WTC11 (cell line): ENCODE results near the gene MESP2. TPM values are rescaled to one million over a fixed set of nuclear protein-coding genes. Genes with fewer than 3 reads are reported as not detected.
A peak's percentile ranks its signal among the peaks of the same experiment; 100 is the strongest.

Experiments used
- ATAC-seq: fragments of 200-7000 bp; cut with Tn5 transposase; 2 replicates; pipeline ENCODE4 v1.10.0; 2021; ENCODE audit warnings: mild to moderate bottlenecking, moderate library complexity
- Bru-seq: library from RNA; stranded (reverse); fragments of 400-500 nt; gene quantifications from one replicate; lab custom pipeline; 2021; lab: Mats Ljungman, UMichigan
- CTCF ChIA-PET: fragments of 300-600 bp; sonication (Branson Sonifier 250); formaldehyde crosslinking; loops from one replicate; lab custom pipeline; 2021; ENCODE audit warnings: antibody characterized with exemption; lab: Charles Lee
- POLR2A ChIA-PET: fragments of 350-600 bp; sonication (Branson Sonifier 250); formaldehyde crosslinking; loops from one replicate; lab custom pipeline; 2021; ENCODE audit warnings: antibody characterized with exemption; lab: Charles Lee
- DNase-seq: peaks from one replicate; pipeline ENCODE4 v3.0.0; 2021; ENCODE audit warnings: low spot score
- H3K27ac Mint-ChIP-seq: 2 replicates; pipeline ENCODE4 v1.8.0; 2021; ENCODE audit warnings: mixed read lengths
- H3K27me3 Mint-ChIP-seq: 2 replicates; pipeline ENCODE4 v1.8.0; 2021; ENCODE audit warnings: low read depth, mild to moderate bottlenecking, moderate library complexity, mixed read lengths
- H3K36me3 Mint-ChIP-seq: 2 replicates; pipeline ENCODE4 v1.8.0; 2021; ENCODE audit warnings: mixed read lengths
- H3K4me1 Mint-ChIP-seq: 2 replicates; pipeline ENCODE4 v1.8.0; 2022; ENCODE audit warnings: mixed read lengths
- H3K4me3 Mint-ChIP-seq: 2 replicates; pipeline ENCODE4 v1.8.0; 2021; ENCODE audit warnings: mild to moderate bottlenecking, moderate library complexity, mixed read lengths
- H3K9me3 Mint-ChIP-seq: 2 replicates; pipeline ENCODE4 v1.8.0; 2021; ENCODE audit warnings: mixed read lengths
- ESRRA ChIP-seq: sonication (generic); formaldehyde crosslinking; IDR thresholded peaks from 2 replicates; pipeline ENCODE4 v1.8.1; 2022; ENCODE audit warnings: mild to moderate bottlenecking, missing genetic modification reagents, borderline replicate concordance
- IRF2 ChIP-seq: sonication (generic); formaldehyde crosslinking; IDR thresholded peaks from 2 replicates; pipeline ENCODE4 v1.8.0; 2022; ENCODE audit warnings: low read depth, missing genetic modification reagents, borderline replicate concordance
- JUN ChIP-seq: sonication (generic); formaldehyde crosslinking; IDR thresholded peaks from 2 replicates; pipeline ENCODE4 v1.8.0; 2023; ENCODE audit warnings: mild to moderate bottlenecking, missing genetic modification reagents
- NFE2L1 ChIP-seq: sonication (generic); formaldehyde crosslinking; IDR thresholded peaks from 2 replicates; pipeline ENCODE4 v1.8.1; 2023; ENCODE audit warnings: missing genetic modification reagents
- NR1H2 ChIP-seq: sonication (generic); formaldehyde crosslinking; IDR thresholded peaks from 2 replicates; pipeline ENCODE4 v1.9.0; 2021; ENCODE audit warnings: mild to moderate bottlenecking, moderate library complexity, missing genetic modification reagents
- RELA ChIP-seq: sonication (generic); formaldehyde crosslinking; IDR thresholded peaks from 2 replicates; pipeline ENCODE4 v1.8.1; 2022; ENCODE audit warnings: missing genetic modification reagents, mild to moderate bottlenecking, borderline replicate concordance
- TEAD1 ChIP-seq: sonication (generic); formaldehyde crosslinking; IDR thresholded peaks from 2 replicates; pipeline ENCODE4 v1.8.0; 2022; ENCODE audit warnings: mild to moderate bottlenecking, missing genetic modification reagents
- TP53 ChIP-seq: sonication (generic); formaldehyde crosslinking; IDR thresholded peaks from 2 replicates; pipeline ENCODE4 v1.8.1; 2023; ENCODE audit warnings: mild to moderate bottlenecking, missing genetic modification reagents
- ZNF121 ChIP-seq: sonication (generic); formaldehyde crosslinking; IDR thresholded peaks from 2 replicates; pipeline ENCODE4 v1.8.0; 2023; ENCODE audit warnings: missing genetic modification reagents
- ZNF263 ChIP-seq: sonication (generic); formaldehyde crosslinking; IDR thresholded peaks from 2 replicates; pipeline ENCODE4 v1.8.1; 2022; ENCODE audit warnings: low read depth, mild to moderate bottlenecking, moderate library complexity, missing genetic modification reagents
- ZNF396 ChIP-seq: fragments of 250-450 bp; sonication (Bioruptor Pico); IDR thresholded peaks from 2 replicates; pipeline ENCODE4 v1.8.0; 2021; ENCODE audit warnings: mild to moderate bottlenecking, moderate library complexity, borderline replicate concordance
- long read RNA-seq, 3 experiments: library from RNA in 1 of 3; library from capped mRNA in 1 of 3; library from polyadenylated mRNA in 1 of 3; unstranded in 2 of 3; stranded (forward) in 1 of 3; transcript quantifications; one replicate each; pipeline ENCODE4 v2.0.0, GENCODE V29; 2021
- total RNA-seq: library from RNA; stranded (reverse); gene quantifications from 3 replicates; pipeline ENCODE4 v1.2.3, GENCODE V29; 2021
- TF ChIP-seq, protein P1 (sequence below): fragments of 250-450 bp; sonication (Bioruptor Pico); IDR thresholded peaks from 2 replicates; pipeline ENCODE4 v1.9.0; 2021; ENCODE audit warnings: mild to moderate bottlenecking, borderline replicate concordance
- TF ChIP-seq, protein P2 (sequence below): sonication (generic); formaldehyde crosslinking; IDR thresholded peaks from 2 replicates; pipeline ENCODE4 v1.8.1; 2022; ENCODE audit warnings: mild to moderate bottlenecking, missing genetic modification reagents, moderate library complexity, borderline replicate concordance
- TF ChIP-seq, protein P3 (sequence below): sonication (generic); formaldehyde crosslinking; IDR thresholded peaks from 2 replicates; pipeline ENCODE4 v1.8.0; 2022; ENCODE audit warnings: mild to moderate bottlenecking, missing genetic modification reagents
- TF ChIP-seq, protein P4 (sequence below): fragments of 250-450 bp; sonication (Bioruptor Pico); conservative IDR thresholded peaks from 2 replicates; pipeline ENCODE4 v1.9.0; 2021; ENCODE audit warnings: mild to moderate bottlenecking
- TF ChIP-seq, protein P5 (sequence below): sonication (generic); formaldehyde crosslinking; IDR thresholded peaks from 2 replicates; pipeline ENCODE4 v1.8.1; 2022; ENCODE audit warnings: low read depth, missing genetic modification reagents, borderline replicate concordance
- TF ChIP-seq, protein P6 (sequence below): sonication (generic); formaldehyde crosslinking; IDR thresholded peaks from 2 replicates; pipeline ENCODE4 v1.8.1; 2022; ENCODE audit warnings: mild to moderate bottlenecking, moderate library complexity, missing genetic modification reagents
- TF ChIP-seq, protein P7 (sequence below): sonication (generic); formaldehyde crosslinking; IDR thresholded peaks from 2 replicates; pipeline ENCODE4 v1.8.1; 2023; ENCODE audit warnings: mild to moderate bottlenecking, moderate library complexity, missing genetic modification reagents
- TF ChIP-seq, protein P8 (sequence below): fragments of 250-450 bp; sonication (Bioruptor Pico); IDR thresholded peaks from 2 replicates; pipeline ENCODE4 v1.8.0; 2021; ENCODE audit warnings: mild to moderate bottlenecking

MESP2 gene, protein sequence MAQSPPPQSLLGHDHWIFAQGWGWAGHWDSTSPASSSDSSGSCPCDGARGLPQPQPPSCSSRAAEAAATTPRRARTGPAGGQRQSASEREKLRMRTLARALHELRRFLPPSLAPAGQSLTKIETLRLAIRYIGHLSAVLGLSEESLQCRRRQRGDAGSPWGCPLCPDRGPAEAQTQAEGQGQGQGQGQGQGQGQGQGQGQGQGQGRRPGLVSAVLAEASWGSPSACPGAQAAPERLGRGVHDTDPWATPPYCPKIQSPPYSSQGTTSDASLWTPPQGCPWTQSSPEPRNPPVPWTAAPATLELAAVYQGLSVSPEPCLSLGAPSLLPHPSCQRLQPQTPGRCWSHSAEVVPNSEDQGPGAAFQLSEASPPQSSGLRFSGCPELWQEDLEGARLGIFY
- 0.66 to 1.0 TPM (median 0.68 TPM) in 3 replicates for total RNA-seq
- Bru-seq, nascent RNA = not detected
- long read RNA-seq, experiment 1, partial matches to known transcripts = 0 of 2 reads
- long read RNA-seq, experiment 1, other reads (novel, unspliced or antisense) = 0 of 2 reads
- long read RNA-seq, experiment 2, partial matches to known transcripts = 0 of 1 reads
- long read RNA-seq, experiment 2, other reads (novel, unspliced or antisense) = 0 of 1 reads
- long read RNA-seq, experiment 3 = 0 reads

DNA sequence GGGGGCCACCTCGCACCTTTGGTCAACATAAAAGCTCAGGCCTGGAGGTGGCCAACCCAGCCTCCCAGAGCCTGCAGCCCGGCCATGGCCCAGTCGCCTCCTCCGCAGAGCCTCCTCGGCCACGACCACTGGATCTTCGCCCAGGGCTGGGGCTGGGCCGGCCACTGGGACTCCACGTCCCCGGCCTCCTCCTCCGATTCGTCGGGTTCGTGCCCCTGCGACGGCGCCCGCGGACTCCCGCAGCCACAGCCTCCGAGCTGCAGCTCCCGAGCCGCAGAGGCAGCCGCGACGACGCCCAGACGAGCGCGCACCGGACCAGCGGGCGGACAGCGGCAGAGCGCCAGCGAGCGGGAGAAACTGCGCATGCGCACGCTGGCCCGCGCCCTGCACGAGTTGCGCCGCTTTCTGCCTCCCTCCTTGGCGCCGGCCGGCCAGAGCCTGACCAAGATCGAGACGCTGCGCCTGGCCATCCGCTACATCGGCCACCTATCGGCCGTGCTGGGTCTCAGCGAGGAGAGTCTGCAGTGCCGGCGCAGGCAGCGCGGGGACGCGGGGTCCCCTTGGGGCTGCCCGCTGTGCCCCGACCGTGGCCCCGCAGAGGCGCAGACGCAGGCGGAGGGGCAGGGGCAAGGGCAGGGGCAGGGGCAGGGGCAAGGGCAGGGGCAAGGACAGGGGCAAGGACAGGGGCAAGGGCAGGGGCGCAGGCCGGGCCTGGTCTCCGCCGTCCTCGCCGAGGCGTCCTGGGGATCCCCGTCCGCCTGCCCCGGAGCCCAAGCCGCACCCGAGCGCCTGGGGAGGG, at the start of gene MESP2:
MESP2 (plus strand) TSS at position 59 of the 799 bp plus-strand sequence; CDS start at position 85, 26 bp downstream.
- Mint-ChIP-seq H3K27ac (no peak within 1 kb of the TSS), H3K36me3 (no peaks in the 10 kb centered on the region), H3K9me3 (no peaks in the 10 kb centered on the region), H3K27me3 (peaks cover 42% of the 10 kb centered on the region), H3K4me1 (0 out of 2 replicates have a peak, but pooled peaks cover 2% of the 10 kb centered on the region), H3K4me3 (peak within 1 kb of the TSS; percentile 60)
- ATAC-seq (peak; percentile 96), DNase-seq (peak; percentile 91)
- ChIA-PET POLR2A (interaction anchor here (0.6 kb wide), 2 partner anchors 9 to 306 kb away, joined by 3 read pairs; no protein-coding TSS in a partner anchor), CTCF (interaction anchor here (0.7 to 7.1 kb wide), 7 partner anchors 15 to 122 kb away, joined by 3 to 63 read pairs (median 3); no protein-coding TSS in a partner anchor)
- TF ChIP-seq, protein P1, sequence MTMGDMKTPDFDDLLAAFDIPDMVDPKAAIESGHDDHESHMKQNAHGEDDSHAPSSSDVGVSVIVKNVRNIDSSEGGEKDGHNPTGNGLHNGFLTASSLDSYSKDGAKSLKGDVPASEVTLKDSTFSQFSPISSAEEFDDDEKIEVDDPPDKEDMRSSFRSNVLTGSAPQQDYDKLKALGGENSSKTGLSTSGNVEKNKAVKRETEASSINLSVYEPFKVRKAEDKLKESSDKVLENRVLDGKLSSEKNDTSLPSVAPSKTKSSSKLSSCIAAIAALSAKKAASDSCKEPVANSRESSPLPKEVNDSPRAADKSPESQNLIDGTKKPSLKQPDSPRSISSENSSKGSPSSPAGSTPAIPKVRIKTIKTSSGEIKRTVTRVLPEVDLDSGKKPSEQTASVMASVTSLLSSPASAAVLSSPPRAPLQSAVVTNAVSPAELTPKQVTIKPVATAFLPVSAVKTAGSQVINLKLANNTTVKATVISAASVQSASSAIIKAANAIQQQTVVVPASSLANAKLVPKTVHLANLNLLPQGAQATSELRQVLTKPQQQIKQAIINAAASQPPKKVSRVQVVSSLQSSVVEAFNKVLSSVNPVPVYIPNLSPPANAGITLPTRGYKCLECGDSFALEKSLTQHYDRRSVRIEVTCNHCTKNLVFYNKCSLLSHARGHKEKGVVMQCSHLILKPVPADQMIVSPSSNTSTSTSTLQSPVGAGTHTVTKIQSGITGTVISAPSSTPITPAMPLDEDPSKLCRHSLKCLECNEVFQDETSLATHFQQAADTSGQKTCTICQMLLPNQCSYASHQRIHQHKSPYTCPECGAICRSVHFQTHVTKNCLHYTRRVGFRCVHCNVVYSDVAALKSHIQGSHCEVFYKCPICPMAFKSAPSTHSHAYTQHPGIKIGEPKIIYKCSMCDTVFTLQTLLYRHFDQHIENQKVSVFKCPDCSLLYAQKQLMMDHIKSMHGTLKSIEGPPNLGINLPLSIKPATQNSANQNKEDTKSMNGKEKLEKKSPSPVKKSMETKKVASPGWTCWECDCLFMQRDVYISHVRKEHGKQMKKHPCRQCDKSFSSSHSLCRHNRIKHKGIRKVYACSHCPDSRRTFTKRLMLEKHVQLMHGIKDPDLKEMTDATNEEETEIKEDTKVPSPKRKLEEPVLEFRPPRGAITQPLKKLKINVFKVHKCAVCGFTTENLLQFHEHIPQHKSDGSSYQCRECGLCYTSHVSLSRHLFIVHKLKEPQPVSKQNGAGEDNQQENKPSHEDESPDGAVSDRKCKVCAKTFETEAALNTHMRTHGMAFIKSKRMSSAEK = no peak
- TF ChIP-seq, protein P2, sequence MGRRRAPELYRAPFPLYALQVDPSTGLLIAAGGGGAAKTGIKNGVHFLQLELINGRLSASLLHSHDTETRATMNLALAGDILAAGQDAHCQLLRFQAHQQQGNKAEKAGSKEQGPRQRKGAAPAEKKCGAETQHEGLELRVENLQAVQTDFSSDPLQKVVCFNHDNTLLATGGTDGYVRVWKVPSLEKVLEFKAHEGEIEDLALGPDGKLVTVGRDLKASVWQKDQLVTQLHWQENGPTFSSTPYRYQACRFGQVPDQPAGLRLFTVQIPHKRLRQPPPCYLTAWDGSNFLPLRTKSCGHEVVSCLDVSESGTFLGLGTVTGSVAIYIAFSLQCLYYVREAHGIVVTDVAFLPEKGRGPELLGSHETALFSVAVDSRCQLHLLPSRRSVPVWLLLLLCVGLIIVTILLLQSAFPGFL = 0 out of 2 replicates have a peak, but pooled peaks have one; percentile 52
- TF ChIP-seq ESRRA (CRISPR knock-in tag) (peak; percentile 96), IRF2 (CRISPR knock-in tag) (no peak), RELA (CRISPR knock-in tag) (peak; percentile 96), ZNF263 (CRISPR knock-in tag) (no peak), NFE2L1 (peak; percentile 98), ZNF121 (peak; percentile 79), NR1H2 (CRISPR knock-in tag) (no peak), TP53 (CRISPR knock-in tag) (peak; percentile 97), ZNF396 (CRISPR knock-in tag) (no peak), TEAD1 (CRISPR knock-in tag) (peak; percentile 94), JUN (CRISPR knock-in tag) (no peak)
- TF ChIP-seq, protein P3, sequence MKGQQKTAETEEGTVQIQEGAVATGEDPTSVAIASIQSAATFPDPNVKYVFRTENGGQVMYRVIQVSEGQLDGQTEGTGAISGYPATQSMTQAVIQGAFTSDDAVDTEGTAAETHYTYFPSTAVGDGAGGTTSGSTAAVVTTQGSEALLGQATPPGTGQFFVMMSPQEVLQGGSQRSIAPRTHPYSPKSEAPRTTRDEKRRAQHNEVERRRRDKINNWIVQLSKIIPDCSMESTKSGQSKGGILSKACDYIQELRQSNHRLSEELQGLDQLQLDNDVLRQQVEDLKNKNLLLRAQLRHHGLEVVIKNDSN = peak; percentile 49
- TF ChIP-seq, protein P4, sequence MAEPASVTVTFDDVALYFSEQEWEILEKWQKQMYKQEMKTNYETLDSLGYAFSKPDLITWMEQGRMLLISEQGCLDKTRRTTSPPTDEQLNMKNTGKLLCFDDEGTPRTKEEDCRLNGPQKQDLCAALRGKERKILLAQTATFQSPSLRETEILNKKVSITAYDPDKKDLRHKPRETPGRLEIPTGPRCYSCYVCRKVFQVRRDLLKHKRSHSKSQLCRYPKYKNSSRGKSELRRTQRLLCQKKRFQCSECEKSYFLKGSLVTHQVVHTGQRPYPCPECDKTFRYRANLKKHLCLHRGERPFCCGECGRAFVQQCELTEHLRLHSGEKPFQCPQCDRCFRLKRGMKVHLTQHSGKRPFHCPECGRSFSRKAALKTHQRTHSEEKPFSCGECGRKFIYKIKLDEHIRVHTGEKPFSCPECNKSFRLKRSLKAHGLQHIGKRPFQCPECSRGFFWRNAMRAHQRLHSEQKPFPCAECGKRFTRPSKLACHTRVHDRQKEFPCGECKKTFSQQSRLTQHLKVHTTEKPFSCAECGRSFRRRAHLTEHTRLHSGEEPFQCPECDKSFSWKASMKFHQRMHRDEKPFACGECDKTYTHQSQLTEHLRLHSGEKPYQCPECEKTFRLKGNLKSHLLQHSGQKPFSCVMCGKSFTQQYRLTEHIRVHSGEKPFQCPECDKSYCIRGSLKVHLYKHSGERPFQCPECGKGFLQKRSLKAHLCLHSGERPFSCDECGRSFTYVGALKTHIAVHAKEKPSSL (CRISPR knock-in tag) = no peak
- TF ChIP-seq, protein P5, sequence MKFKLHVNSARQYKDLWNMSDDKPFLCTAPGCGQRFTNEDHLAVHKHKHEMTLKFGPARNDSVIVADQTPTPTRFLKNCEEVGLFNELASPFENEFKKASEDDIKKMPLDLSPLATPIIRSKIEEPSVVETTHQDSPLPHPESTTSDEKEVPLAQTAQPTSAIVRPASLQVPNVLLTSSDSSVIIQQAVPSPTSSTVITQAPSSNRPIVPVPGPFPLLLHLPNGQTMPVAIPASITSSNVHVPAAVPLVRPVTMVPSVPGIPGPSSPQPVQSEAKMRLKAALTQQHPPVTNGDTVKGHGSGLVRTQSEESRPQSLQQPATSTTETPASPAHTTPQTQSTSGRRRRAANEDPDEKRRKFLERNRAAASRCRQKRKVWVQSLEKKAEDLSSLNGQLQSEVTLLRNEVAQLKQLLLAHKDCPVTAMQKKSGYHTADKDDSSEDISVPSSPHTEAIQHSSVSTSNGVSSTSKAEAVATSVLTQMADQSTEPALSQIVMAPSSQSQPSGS (CRISPR knock-in tag) = no peak
- TF ChIP-seq, protein P6, sequence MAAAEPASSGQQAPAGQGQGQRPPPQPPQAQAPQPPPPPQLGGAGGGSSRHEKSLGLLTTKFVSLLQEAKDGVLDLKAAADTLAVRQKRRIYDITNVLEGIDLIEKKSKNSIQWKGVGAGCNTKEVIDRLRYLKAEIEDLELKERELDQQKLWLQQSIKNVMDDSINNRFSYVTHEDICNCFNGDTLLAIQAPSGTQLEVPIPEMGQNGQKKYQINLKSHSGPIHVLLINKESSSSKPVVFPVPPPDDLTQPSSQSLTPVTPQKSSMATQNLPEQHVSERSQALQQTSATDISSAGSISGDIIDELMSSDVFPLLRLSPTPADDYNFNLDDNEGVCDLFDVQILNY (CRISPR knock-in tag) = peak; percentile 95
- TF ChIP-seq, protein P7, sequence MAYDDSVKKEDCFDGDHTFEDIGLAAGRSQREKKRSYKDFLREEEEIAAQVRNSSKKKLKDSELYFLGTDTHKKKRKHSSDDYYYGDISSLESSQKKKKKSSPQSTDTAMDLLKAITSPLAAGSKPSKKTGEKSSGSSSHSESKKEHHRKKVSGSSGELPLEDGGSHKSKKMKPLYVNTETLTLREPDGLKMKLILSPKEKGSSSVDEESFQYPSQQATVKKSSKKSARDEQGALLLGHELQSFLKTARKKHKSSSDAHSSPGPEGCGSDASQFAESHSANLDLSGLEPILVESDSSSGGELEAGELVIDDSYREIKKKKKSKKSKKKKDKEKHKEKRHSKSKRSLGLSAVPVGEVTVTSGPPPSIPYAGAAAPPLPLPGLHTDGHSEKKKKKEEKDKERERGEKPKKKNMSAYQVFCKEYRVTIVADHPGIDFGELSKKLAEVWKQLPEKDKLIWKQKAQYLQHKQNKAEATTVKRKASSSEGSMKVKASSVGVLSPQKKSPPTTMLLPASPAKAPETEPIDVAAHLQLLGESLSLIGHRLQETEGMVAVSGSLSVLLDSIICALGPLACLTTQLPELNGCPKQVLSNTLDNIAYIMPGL (CRISPR knock-in tag) = peak; percentile 98
- TF ChIP-seq, protein P8, sequence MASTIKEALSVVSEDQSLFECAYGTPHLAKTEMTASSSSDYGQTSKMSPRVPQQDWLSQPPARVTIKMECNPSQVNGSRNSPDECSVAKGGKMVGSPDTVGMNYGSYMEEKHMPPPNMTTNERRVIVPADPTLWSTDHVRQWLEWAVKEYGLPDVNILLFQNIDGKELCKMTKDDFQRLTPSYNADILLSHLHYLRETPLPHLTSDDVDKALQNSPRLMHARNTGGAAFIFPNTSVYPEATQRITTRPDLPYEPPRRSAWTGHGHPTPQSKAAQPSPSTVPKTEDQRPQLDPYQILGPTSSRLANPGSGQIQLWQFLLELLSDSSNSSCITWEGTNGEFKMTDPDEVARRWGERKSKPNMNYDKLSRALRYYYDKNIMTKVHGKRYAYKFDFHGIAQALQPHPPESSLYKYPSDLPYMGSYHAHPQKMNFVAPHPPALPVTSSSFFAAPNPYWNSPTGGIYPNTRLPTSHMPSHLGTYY (CRISPR knock-in tag) = no peak
